ENCODE measurements around the gene PMEPA1.
A peak's percentile ranks its signal among the peaks of the same experiment; 100 is the strongest.

The PMEPA1 gene

DNA sequence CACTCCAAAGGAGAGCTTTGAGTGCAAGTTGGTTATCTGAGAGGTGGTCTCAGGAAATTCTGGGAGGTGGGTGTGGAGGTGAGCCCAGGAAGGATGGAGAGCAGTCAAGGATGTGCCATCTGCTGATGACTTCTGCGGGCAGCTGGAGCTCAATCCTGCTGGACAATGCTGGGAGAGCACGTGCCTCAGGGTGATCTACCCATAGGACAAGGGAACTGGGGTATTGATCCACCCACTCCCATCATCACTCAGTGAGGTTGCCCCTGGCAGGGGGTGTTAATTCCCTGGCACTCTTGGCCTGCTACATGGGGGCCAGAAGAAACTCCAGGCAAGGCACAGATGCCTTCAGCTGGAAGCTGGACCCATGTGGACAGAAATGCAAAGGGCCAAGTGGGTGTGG is 82.5 kb downstream of the PMEPA1 start:
- DNase-seq: no peak

DNA sequence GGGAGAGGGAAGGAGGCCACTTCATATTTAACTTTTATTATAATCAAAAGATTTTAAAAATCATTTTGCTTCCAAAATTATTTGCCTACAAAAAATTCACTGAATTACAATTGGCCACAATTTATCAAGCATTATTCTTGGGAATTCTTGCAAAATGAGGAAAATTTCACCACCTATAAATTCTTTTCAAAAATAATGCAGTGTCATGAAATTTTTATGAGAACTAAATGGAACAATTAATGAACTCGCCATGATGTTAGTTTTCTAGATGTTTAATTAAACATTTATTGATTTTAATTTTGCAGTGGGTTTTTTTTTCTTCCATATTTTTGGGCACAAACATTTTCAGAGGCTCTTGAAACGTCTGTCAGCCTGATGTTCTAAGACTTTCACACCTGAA is 83.8 kb downstream of the PMEPA1 start:
- no peak for DNase-seq

DNA sequence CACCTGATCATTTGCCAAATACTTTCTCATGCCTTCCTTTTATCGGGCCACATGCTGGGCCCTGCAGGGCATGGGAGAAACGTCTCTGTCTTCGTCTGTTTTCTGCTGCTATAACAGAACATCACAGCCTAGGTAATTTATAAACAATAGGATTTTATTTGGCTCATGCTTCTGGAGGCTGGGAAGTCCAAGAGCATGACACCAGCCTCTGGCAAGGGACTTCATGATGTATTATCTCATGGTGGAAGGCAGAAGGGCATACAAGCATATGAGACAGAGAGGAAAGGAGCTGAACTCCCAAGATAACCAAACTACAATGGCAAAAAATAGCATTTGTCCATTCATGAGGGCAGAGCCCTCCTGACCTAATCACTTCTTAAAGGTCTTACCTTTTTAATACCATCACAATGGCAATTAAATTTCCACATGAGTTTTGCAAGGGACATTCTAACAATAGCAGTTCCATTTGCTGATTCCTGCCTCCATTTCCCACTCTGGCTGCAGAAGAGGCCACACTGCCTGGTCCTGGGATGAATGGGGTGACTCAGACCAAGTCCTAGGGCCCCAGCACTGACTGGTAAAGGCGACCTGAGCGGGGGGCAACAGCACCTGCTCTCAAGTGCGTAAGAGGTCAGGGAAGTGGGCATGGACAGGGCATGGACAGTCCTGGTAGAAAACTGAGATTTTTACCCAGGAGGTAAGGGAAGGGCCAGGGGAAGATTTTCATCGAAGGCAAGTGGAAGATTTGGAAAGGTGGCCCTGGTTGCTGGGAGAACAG is 84.4 kb downstream of the PMEPA1 start:
- no peak for DNase-seq

DNA sequence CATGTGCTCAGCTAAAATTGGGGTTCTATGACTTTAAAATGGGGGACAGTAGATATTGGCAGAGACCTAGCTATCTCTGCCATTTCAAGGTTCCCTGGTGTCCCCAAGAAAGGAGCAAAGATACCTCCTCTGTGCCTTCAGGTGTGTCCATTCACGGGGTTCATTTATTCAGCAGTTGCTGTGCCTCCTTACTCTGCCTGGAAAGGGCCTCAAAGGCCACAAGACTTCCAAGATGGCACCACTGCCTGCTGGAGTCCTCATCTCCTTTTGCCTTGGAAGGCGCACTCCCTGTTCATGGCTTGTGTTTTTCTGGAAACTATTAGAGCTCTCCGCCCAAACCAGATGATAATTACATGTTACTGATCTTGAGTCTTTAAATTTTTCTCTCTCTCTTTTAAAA is 85.7 kb downstream of the PMEPA1 start:
- DNase-seq: no peak

DNA sequence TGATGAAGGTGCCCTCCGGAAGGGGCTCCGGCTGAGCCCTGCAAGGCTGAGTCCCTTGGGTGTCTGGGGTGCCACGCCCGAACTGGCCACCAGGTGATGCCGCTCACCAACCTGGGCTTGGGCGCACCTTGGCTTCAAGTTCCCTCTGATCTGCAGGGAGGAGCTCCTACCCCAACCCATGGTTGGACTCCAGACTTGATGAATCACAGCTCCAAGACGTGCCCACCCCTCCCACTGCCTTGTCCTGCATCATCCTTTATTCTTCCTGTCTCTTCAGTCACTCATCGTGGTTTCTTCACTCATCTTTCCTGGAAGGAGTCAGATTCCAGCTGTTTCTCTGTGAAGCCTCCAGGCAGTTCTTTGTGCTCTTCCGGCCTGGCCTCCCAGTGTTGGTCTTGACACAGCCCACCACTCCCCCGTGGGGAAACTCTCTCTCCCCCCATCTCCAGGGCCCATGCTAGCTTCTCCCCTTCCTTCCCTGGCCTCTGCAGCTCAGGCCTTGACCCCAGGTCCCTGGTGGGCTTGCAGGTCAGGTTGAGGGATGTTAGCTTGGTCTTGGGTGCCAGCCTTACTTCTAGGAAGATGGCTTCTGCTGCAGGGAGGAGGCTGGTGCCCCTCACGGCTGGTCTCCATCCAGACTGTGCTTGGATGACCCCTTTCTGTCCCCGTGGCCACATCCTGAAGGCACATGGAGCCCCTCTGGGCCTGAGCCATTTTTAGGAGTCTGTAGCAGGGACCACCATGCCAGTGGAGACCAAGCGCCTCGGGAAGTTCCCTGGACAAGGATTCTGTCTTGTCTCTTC is 87.0 kb downstream of the PMEPA1 start:
- DNase-seq: peak in 12 of 56 donors; percentile 6 to 52 (median 24)

GRCh38 chr20:57622201-57622570 is 87.6 kb downstream of the PMEPA1 start:
- DNase-seq: no peak

DNA sequence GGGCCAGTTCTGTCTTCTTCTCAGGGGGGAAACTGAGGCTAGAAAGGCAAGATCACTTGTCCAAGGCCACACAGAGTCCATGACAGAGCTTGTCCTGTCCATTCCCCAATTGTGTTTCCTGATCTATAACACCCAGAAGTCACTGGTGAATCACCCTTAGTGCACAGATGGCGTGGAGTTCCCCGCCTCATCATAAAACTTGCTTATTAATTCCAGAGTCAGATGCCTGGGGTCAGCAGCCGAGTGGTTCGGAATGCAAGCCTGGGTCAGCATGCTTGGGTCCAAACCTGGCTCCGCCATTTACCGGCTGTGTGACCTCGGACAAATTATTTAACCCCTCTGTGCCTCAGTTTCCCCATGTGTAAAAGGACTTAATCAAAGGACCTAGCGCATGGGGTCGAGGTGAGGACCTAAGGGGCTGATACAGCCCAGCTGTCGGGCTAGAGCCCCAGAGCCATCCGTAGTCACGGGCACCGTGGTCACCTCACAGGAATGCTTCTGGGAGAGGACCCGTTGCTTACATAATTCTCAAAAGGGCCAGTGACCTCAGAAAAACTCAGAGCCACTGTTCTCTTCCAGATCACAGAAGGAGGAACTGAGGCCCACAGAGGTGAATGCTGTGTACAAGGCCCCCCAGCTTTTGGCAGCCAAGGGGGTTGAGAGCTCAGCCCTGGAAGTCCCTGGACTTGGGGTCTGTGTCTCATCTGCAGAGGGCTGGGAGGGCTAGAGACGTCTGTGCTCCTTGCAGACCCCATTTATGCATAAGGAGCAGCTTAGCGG is 88.2 kb downstream of the PMEPA1 start:
- DNase-seq: no peak

DNA sequence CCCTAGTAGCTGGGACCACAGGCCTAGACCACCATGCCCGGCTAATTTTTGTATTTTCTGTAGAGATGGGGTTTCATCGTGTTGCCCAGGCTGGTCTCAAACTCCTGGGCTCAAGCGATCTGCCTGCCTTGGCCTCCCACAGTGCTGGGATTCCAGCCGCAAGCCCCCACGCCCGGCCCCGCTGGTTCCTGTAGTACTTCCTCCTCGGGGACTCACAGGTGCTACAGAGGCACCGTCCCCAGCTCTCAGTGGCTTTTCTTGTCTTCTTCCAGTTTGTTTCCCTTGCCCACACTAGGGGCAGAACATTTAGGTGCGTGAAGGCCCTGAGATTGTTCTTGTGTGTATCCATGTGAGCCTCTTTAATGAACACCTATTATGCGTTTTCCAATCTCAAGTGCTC is 88.8 kb downstream of the PMEPA1 start:
- DNase-seq: no peak

GRCh38 chr20:57620274-57620990 is 89.4 kb downstream of the PMEPA1 start, which contains the start of gene ZBP1:
Gene ZBP1 (minus strand): TSS chr20:57620426. CDS start chr20:57620295, 131 bp downstream.
- DNase-seq: no peak

DNA sequence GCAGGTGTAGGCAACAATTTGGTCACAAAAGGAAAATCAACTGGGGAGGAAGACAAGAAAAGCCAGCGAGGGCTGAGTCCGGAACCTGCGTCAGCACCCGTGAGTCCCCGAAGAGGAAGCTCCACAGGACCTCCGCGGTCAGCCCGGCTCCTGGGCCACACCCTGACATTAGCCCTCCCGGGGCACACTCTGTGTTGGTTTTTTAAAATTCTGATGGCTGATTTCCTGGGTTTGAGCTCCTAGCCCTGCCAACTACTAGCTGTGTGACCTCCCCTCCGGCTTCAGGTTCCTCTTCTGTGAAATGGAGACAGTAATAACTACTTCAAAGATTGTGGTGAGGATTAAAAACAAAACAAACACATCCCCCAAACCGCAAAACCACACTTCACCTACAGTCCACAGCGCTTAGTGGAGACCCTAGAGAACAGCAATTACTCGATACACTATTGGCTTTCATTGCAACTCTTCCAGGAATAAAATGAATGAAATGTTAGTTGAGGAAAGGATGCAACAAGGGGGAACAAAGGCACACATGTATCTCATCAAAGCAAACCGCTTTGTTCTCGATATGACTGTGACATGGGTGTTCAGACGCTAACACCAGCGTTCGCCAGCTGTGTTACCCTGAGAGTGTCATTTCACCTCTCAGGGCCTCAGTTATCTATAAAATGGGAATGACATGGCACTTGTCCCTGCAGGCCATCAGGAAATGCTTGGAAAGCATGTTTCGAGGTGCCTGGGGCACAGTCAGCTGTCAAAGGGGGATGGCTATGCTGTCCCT is 90.6 kb downstream of the PMEPA1 start:
- peak in 1 of 56 donors; percentile 4 for DNase-seq

GRCh38 chr20:57618764-57619050 is 91.1 kb downstream of the PMEPA1 start:
- no peak for DNase-seq

DNA sequence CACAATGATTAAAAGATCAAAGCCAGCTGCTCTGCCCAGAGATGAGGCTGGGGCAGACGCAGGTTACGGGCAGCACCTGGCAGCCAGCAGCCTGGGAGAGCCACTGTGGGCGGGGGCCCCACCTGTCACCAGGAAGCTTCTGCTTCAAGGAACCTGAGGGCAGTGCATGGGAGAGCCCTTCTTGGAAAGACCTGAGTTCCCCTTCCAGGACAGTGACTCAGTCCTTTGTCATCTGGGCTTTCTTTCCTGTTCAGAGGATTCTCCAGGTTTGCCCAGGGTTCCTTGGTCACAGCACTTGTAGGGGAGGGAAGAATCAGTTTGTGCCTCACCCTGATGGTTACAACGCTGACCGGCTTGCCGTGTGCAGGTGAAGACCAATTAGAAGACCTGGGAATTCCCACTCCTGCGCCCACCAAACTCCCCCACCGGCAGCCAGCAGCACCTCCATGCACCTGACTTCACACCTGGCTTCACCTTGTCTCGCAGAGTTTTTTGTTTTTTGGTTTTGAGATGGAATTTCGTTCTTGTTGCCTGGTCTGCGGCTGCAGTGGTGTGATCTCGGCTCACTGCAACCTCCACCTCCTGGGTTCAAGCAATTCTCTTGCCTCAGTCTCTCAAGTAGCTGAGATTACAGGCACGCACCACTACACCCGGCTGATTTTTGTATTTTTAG is 91.6 kb downstream of the PMEPA1 start:
- DNase-seq: no peak

DNA sequence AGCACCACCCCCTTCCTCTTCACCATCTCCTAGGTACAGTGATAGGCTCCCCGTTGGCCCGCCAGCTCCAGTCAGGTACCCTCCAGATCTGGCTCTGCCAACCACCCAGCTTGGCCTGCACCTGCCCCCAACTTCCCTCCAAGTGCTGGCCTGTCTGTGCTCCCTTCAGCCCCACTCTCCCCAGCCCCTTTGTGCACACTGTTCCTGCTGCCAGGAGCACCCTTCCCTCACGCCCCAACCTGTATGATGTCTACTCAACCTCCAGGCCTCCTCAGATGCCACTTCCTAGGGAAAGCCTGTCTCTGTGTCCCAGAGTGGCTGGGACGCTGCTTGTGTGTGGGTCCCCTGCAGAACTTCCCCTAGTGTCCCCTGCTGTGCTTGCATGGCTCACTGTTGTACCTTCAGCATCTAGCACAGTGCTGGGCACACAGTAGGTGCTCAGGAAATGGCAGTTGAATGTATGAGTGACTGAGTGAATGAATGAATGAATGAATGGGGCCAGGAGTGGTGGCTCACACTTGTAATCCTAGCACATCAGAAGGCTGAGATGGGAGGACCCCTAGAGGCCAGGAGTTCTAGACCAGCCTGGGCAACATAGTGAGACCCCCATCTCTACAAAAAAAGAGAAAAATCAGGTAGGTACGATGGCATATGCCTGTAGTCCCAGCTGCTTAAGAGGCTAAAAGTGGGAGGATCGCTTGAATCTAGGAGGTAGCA is 92.6 kb downstream of the PMEPA1 start:
- no peak for DNase-seq

DNA sequence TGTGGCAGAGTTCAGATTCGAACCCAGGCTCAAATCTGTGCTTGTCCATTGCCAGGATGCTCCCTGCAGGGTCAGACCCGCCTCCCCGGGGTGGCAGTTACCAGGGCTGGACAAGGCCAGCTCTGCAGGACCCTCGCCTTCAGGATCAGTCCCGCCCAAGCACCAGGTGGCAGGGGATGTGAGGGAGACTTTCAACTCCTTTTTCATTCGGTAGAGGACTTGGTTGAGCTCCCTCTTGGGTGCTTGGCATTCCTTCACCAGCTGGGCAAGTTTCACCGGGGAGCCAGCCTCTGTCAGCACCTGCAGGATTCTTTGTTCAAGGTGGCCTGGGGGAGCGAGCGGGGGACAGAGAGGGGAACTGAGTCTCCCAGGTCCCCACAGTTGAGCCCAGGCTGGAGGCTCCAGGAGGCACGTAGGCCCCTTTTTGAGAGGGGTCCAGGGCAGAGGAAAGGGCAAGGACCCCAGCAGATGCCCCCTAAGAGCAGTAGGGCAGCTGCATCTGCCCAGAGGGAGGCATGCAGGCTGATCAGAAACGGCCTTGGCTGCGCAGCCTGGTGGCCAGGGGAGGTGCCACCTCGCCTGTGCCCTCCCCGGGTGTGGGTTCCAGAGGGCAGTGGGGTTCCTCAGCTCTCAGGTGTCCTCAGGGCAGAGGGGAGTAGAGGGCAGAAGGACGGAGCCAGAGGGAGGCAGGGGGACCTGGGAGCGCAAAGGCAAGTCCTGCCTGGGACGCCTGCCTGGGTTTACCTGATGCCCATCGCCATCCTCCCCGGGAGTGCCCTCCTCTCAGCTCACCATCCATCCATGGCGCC is 93.5 kb downstream of the PMEPA1 start:
- no peak for DNase-seq

DNA sequence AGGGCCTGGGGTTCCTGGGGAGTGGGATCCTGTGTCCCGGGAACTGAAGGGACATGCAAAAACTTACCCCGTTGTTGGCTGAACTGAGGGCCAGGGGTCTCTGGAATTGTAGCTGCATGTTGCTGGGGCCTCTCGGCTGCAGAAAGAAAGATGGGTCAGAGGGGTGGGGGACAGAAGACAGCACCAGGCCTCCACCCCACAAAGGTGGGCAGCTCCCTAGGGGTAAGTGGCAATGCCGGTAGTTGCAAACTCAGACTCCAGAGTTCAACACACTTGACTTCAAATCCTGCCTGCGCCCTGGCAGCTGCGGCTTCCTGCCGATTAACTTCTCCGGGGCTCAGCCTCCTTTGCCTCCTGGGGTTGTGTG is 94.4 kb downstream of the PMEPA1 start:
- no peak for DNase-seq

DNA sequence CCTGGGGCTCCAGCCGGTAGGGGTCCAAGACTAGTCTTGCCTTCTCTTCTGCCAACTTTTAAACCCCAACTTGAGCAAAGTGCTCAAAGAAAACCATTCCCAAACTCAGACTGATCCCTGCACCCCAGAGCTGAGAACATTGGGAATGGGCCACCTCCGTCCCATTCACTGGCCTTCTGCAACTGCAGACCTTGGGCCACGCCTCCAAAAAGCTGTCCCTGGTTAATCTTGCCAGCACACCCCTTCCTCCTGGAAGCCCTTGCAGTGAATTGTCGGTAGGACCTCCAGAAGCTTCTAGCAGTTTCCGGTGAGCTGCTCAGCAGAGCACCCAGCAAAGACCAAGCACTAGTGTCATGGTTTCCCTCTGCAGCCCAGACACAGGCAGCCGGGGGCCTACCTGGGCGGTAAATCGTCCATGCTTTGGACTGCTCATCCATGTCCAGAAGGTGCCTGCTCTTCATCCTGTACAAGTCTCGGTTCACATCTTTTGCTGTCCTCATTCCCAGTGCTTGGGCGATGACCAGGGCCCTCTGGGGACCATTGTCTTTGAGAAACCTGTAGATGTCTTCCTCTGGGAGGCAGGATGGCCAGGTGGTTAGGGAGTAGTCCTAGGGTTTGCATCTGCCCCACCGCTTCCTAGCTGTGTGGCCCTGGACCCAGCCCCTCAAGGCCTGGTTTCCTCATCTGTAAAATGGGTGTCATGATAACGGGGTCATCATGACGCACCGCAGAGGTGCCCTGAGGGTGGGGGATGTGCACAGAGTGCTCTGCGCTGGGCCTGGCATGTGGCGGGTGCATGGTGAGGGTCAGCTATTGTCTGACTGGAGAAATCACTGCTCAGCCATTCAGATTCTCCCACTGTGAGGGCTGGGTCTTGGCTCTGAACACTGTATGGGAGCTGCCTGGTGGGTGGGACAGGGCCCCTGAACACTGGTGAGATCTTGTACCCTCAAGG is 95.0 kb downstream of the PMEPA1 start:
- DNase-seq: no peak

DNA sequence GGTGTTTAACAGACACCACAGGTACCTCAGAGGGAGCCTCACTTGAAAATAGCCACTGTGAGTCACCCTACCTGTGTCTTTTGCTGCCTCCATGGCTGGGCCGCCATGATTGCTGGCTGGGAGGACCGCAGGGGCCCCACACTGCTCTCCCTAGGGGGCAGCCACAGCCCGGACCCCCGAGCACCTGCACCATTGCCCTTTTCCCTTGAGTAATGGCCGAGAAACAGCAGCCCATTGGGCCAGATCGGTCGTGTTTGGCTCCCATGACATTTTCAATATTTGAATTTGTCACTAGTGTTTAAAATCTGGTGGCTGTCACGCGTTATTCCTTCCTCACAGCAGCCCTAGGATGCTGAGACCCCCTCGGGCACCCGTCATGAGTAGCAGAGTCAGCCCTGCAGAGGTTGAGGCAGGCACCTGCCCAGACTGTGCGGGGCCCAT is 96.3 kb downstream of the PMEPA1 start:
- DNase-seq: no peak

All from nucleus accumbens (tissue), 56 donors.